Measurements from ENCODE around the gene PDE4D.

PDE4D gene

GRCh38 chr5:59054963-59055528 lies 838.5 kb downstream of the PDE4D start:
- DNase-seq, result no peak

GRCh38 chr5:59051951-59052350 lies 841.6 kb downstream of the PDE4D start:
- DNase-seq, result no peak

- no peak for DNase-seq
These were observed 844.4 kb downstream of the PDE4D start for GRCh38 chr5:59049095-59049494.

- DNase-seq, result no peak
These were observed 851.1 kb downstream of the PDE4D start for GRCh38 chr5:59042201-59043055.

GRCh38 chr5:59041355-59041754 lies 852.2 kb downstream of the PDE4D start:
- DNase-seq, result no peak

- DNase-seq, result no peak
These were observed 852.7 kb downstream of the PDE4D start for GRCh38 chr5:59040804-59041201.

GRCh38 chr5:59040024-59040803 lies 853.3 kb downstream of the PDE4D start:
- DNase-seq, result no peak

- peak; percentile 77 to 88 for DNase-seq
These were observed 854.1 kb downstream of the PDE4D start for GRCh38 chr5:59039296-59040023.

- DNase-seq, result peak in 1 of 2 donors; percentile 48
These were observed 854.7 kb downstream of the PDE4D start for GRCh38 chr5:59038798-59039295.

GRCh38 chr5:59037941-59038797 lies 855.4 kb downstream of the PDE4D start:
- DNase-seq, result no peak

GRCh38 chr5:59037453-59037852 lies 856.1 kb downstream of the PDE4D start:
- DNase-seq, result no peak

GRCh38 chr5:59037041-59037440 lies 856.5 kb downstream of the PDE4D start:
- DNase-seq, result no peak

- no peak for DNase-seq
These were observed 857.1 kb downstream of the PDE4D start for GRCh38 chr5:59036274-59036961.

GRCh38 chr5:59035681-59036080 lies 857.8 kb downstream of the PDE4D start:
- no peak for DNase-seq

- peak in 1 of 2 donors; percentile 44 for DNase-seq
These were observed 858.9 kb downstream of the PDE4D start for GRCh38 chr5:59034498-59035186.

GRCh38 chr5:59027145-59027907 lies 866.2 kb downstream of the PDE4D start:
- no peak for DNase-seq

- DNase-seq, result no peak
These were observed 867.8 kb downstream of the PDE4D start for GRCh38 chr5:59025734-59026133.

GRCh38 chr5:59021837-59022514 lies 871.5 kb downstream of the PDE4D start:
- DNase-seq, result no peak

GRCh38 chr5:59021286-59021673 lies 872.2 kb downstream of the PDE4D start:
- no peak for DNase-seq

All from bone marrow (tissue), 2 donors.